Colonic mucosa (tissue), 4 donors: ENCODE measurements around the gene SKIDA1. TPM values are rescaled to one million over a fixed set of nuclear protein-coding genes. Genes with fewer than 3 reads are reported as not detected.
A peak's percentile ranks its signal among the peaks of the same experiment; 100 is the strongest.

Experiments used
- DNase-seq: peaks from one replicate; pipeline ENCODE4 v3.0.0-alpha.2; 2020
- H3K27ac ChIP-seq: fragments of 200-600 bp; one replicate; pipeline ENCODE4 v1.8.0; 2021
- H3K27me3 ChIP-seq: fragments of 200-600 bp; one replicate; pipeline ENCODE4 v1.8.0; 2021
- H3K36me3 ChIP-seq: fragments of 200-600 bp; one replicate; pipeline ENCODE4 v1.8.0; 2021
- H3K4me1 ChIP-seq: fragments of 200-600 bp; one replicate; pipeline ENCODE4 v1.8.0; 2021; ENCODE audit warnings: mild to moderate bottlenecking
- H3K4me3 ChIP-seq: fragments of 200-600 bp; one replicate; pipeline ENCODE4 v1.8.0; 2021
- H3K9ac ChIP-seq, 2 donors: one replicate each; pipeline ENCODE4 v1.7.0; 2013; ENCODE audit warnings: control low read depth in 2 of 2, low read depth in 2 of 2, low read length in 2 of 2
- H3K9me3 ChIP-seq: fragments of 200-600 bp; one replicate; pipeline ENCODE4 v1.8.0; 2021
- intact Hi-C: fragments of 100-400 bp; cut with DNase I; formaldehyde crosslinking; loops from one replicate; pipeline ENCODE4 v1.14.1; 2022
- total RNA-seq, 2 donors: library from RNA; stranded (reverse); fragmentation: NEBNext Ultra II Directional in 1 of 2; extraction: Animal tissue kit (Norgen Biotek cat#: 25700) in 1 of 2; gene quantifications; one replicate each; pipeline ENCODE4 v1.2.1, GENCODE V29; 2021
- TF ChIP-seq, protein P1 (sequence below): fragments of 200-600 bp; IDR thresholded peaks from one replicate; pipeline ENCODE4 v1.8.0; 2022; ENCODE audit warnings: antibody characterized with exemption, mild to moderate bottlenecking
- donor health status: healthy.
- donor health status: DM: no; HTN: no; CAD: no.
- donor health status: DM: no; HTN: no; CAD: no.

The SKIDA1 gene
- total RNA-seq, 2 donors from 2014 or later = 0.10 to 0.45 TPM

DNA sequence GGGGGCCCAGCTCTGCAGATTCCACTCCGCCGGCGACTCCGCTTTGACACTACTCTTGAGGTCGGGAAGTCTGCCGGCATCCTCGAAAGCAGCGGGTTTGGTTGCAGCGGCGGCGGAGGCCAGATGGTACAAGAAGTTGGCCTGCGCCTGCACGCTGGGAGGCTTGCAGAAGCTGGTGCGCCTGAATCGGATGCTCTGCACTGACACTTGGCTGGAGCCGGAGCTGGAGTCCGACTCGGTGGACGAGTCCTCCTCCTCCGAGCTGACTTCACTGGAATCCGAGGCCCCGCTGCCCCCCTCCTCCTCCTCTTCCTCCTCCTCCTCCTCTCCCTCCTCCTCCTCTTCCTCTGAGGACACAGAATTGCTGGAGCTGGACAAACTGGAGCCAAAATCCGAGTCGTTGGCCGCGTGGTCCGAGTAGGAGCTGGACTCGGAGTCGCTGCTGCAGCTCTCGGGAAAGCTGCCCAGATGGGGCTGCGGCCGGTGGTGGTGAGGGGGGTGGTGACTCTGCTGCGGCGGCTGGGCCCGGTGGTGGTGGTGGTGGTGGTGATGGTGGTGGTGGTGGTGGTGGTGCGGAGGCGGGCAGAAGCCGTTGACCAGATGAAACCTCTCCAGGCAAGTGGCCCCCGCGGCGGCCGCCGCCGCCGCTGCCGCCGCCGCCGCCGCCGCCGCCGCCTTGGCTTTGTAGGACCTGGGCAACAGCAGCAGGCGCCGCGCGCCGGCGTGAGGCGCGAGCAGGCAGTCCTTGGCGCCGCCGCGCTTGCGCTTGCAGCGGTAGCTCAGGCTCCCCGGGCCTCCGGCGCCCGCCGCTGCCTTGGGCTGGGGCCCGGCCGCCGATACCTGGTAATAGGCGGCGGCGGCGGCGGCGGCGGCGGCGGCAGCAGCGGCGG, 9.0 kb downstream of the SKIDA1 start:
- peaks cover 69% of the 10 kb centered on the region for H3K27me3 ChIP-seq
- peak overlapping the region; percentile 30 to 32 for H3K9ac ChIP-seq
- peak overlapping the region; percentile 51 for H3K4me3 ChIP-seq
- no peak overlapping the region for H3K27ac ChIP-seq
- TF ChIP-seq, protein P1, sequence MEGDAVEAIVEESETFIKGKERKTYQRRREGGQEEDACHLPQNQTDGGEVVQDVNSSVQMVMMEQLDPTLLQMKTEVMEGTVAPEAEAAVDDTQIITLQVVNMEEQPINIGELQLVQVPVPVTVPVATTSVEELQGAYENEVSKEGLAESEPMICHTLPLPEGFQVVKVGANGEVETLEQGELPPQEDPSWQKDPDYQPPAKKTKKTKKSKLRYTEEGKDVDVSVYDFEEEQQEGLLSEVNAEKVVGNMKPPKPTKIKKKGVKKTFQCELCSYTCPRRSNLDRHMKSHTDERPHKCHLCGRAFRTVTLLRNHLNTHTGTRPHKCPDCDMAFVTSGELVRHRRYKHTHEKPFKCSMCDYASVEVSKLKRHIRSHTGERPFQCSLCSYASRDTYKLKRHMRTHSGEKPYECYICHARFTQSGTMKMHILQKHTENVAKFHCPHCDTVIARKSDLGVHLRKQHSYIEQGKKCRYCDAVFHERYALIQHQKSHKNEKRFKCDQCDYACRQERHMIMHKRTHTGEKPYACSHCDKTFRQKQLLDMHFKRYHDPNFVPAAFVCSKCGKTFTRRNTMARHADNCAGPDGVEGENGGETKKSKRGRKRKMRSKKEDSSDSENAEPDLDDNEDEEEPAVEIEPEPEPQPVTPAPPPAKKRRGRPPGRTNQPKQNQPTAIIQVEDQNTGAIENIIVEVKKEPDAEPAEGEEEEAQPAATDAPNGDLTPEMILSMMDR = no peak
- no peaks in the 10 kb centered on the region for H3K4me1 ChIP-seq
- H3K9me3 ChIP-seq = no peaks in the 10 kb centered on the region
- no peaks in the 10 kb centered on the region for H3K36me3 ChIP-seq
- intact Hi-C loops = no loop called here
- DNase-seq = peak; percentile 43

DNA sequence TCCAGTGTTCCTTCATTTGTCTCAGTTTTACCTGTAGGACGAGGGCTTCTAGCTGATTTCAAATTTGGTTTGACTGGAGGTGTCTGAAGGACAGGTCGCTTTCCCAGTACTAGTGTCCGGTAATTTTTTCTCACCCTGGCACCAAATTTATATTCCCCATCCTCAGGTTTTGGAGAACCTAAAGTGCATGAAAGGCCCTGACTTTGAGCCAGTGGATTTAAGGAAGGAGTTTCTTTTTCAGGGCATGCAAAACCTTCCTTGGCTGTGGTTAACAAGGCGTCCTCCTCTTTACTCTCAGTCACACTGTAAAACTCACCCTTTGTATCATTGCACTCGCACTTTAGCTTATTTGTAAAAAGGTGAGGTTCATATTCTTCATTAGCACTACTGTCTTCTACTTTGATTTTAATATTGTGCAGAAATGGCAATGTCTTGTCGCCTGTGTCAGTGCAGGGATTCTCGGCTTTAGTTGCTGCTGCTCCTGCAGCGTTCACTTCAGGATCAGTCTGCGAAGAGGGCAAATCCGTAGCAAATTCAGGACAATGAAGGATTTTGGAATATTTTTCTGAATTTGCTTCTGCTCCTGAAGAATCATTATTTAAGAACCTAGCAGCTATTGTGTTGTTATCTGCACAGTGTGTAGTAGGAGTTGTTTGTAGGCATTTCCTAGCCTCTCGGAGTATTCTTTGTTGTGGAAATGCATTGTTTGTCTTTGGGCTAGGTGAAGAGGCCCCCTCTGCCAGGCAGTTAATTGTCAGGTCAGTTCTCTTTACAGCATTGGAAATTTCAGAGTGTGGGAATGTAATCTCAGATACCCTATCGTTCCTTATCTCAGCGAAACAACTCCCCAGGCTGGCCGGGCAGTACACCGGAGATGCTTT, 9.9 kb downstream of the SKIDA1 start:
- Histone ChIP-seq H3K4me3 (peak overlapping the region; percentile 9), H3K9me3 (no peaks in the 10 kb centered on the region), H3K4me1 (no peaks in the 10 kb centered on the region), H3K27ac (no peak overlapping the region), H3K9ac (peak overlapping the region in 1 of 2 donors; percentile 32), H3K36me3 (no peaks in the 10 kb centered on the region), H3K27me3 (peaks cover 69% of the 10 kb centered on the region)
- TF ChIP-seq, protein P1 = no peak
- DNase-seq = no peak
- intact Hi-C loops = no loop called here

DNA sequence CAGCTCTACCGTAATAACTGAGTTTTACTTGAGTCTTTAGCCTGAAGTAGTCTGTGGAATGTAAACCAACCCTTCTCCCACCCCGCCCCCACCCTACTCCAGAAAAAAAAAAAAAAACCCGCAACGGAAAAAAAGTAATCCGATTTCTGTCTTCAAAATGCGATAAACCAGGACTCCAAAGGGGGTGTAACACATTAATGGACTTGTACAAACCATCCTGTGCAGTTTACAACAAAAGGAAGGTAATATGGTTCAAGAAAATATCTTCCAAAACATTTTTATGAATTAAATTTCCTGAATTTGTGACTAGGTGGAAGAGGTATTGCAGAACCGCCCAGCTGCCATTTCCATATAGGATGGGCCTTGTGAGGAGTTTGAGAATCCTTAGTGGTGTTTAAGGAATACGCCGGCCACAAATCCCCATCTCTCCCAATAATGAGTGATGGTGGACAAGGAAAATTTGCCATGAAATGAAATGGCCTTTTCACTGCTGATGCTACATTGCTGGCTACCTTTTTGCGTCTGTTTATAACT, 10.6 kb downstream of the SKIDA1 start:
- TF ChIP-seq, protein P1 = no peak
- intact Hi-C loops = no loop called here
- Histone ChIP-seq H3K4me3 (no peak overlapping the region), H3K36me3 (no peaks in the 10 kb centered on the region), H3K4me1 (no peaks in the 10 kb centered on the region), H3K27me3 (peaks cover 67% of the 10 kb centered on the region), H3K9ac (no peak overlapping the region), H3K9me3 (no peaks in the 10 kb centered on the region), H3K27ac (no peak overlapping the region)
- DNase-seq = no peak

DNA sequence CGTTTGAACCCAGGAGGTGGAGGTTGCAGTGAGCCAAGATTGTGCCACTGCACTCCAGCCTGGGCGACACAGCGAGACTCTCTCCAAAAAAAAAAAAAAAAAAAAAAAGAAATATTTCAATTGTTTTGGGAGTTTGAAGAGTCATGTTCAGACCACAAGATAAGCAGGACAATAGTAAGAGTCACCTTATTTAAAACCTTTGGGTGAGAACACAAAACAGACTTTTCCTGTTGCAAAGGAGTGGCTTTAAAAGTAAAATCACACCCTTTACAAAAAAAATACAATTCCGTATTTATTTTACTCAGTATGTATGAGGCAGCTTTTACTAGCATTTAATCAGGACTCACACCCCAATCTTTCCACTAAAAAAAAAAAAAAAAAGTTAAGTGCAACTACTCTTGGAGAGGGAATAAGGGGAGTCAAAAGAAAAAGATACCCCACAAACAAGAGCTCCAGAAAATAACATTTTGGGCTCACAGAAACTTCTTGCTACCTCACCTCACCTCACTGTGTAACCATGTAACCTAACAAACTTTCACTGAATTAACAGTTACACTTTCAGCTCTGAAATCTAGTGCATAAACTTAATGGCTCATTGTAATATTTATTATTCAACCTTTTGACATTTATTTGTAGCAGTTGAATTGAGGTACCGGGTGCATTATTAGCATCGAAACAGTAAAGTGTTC, 11.2 kb downstream of the SKIDA1 start:
- Histone ChIP-seq H3K27me3 (peaks cover 61% of the 10 kb centered on the region), H3K4me1 (no peaks in the 10 kb centered on the region), H3K4me3 (no peak overlapping the region), H3K27ac (no peak overlapping the region), H3K9ac (no peak overlapping the region), H3K9me3 (no peaks in the 10 kb centered on the region), H3K36me3 (no peaks in the 10 kb centered on the region)
- intact Hi-C loops = no loop called here
- TF ChIP-seq, protein P1 = no peak
- DNase-seq = no peak

DNA sequence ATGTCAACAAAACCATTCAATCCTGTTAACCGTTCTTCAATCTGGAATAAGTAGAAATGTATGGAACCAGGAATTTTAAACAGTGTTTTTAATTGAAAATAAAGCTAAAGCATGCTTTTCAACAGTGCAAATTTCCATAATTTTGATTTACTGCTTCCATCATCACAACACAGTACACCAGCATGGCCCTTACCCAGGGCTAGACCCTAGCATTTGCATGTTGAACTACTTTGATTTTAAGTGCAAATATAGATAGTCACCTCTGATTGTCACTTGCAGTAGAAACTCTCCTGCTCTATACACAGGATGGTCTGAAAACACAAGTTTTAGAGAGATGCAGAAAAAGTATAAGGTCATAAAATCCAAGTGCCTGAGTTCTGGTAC, 12.1 kb downstream of the SKIDA1 start:
- TF ChIP-seq, protein P1 = no peak
- Histone ChIP-seq H3K27me3 (peaks cover 52% of the 10 kb centered on the region), H3K9me3 (no peaks in the 10 kb centered on the region), H3K36me3 (no peaks in the 10 kb centered on the region), H3K27ac (no peak overlapping the region), H3K4me3 (no peak overlapping the region), H3K4me1 (no peaks in the 10 kb centered on the region), H3K9ac (no peak overlapping the region)
- no peak for DNase-seq
- intact Hi-C loops = no loop called here
